Retina (tissue), 1 donor: Measurements from ENCODE around the gene RFLNA.
A peak's percentile ranks its signal among the peaks of the same experiment; 100 is the strongest.
"Not testable (repeated sequence)": the region's sequence is repeated elsewhere in the genome, so short reads cannot be mapped to it uniquely, and the experiment has no call there.

Experiments used
- DNase-seq: peaks from one replicate; pipeline ENCODE4 v3.0.0-alpha.2; 2016

Gene RFLNA

GRCh38 chr12:124321556-124322270 lies 26.8 kb downstream of the RFLNA start:
- DNase-seq, result no peak

DNA sequence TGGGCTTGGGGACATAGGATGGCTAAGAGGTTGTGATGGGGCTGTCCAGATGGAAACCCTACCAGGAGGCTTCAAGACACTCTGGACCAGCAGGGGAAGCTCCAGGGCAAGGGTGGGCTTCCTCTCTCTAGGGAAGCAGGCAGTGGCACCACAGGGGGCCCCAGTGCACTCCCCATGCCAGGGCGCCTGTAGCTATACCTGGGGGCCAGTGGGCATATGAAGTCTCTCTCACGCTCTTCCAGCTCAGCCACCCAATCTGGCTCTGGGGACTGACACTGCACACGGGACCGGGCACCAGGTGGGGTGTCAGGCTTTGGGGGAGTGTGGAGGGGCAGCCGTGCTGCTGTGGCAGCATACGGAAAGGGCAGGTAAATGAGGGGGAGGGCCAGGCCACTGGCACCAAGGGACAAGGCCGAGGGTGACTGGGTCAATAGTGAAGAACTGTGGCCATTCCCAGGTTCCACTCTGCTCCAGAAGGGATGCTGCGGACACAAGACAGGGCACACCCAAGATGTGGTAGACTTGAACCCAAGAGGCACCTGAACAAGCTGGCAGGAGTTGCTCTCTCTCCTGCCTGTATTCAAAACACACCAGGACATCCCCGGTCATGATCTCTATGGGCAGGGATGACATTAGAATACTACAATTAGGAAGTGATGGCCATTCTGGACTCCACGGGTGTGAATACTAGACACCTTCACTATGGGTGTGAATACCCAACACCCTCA lies 27.5 kb downstream of the RFLNA start:
- no peak for DNase-seq

DNA sequence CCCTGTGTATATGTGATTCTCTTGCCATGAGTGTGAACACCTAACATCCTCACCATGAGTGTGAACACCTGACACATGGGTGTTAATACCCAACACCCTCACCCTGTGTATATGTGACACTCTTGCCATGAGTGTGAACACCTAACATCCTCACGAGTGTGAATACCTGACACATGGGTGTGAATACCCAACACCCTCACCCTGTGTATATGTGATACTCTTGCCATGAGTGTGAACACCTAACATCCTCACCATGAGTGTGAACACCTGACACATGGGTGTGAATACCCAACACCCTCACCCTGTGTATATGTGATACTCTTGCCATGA lies 28.1 kb downstream of the RFLNA start:
- DNase-seq, result not testable (repeated sequence)

DNA sequence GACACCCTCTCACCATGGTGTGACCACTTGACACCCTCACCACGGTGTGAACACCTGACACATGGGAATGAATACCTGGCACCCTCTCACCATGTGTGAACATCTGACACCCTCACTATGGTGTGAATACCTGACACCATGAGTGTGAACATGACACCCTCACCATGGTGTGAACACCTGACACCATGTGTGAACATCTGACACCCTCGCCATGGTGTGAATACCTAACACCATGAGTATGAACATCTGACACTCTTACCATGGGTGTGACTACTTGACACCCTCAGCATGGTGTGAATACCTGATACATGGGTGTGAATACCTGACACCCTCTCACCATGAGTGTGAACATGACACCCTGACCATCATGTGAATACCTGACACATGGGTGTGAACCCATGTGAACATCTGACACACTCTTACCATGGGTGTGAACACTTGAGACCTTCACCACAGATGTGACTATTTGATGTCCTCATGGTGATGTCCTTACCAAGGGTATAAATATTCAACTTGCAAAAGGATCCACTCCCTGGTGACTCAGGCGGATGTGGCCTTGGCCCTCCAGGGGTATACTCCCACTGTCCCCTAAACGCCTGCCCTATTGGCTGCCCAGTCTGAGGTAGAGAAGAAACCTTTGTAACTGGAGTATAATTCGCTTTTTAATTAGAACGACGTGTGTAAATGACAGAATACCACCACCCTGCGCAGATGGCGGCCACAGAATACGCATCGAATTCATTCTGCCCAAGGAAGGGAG lies 29.1 kb downstream of the RFLNA start:
- no peak for DNase-seq

DNA sequence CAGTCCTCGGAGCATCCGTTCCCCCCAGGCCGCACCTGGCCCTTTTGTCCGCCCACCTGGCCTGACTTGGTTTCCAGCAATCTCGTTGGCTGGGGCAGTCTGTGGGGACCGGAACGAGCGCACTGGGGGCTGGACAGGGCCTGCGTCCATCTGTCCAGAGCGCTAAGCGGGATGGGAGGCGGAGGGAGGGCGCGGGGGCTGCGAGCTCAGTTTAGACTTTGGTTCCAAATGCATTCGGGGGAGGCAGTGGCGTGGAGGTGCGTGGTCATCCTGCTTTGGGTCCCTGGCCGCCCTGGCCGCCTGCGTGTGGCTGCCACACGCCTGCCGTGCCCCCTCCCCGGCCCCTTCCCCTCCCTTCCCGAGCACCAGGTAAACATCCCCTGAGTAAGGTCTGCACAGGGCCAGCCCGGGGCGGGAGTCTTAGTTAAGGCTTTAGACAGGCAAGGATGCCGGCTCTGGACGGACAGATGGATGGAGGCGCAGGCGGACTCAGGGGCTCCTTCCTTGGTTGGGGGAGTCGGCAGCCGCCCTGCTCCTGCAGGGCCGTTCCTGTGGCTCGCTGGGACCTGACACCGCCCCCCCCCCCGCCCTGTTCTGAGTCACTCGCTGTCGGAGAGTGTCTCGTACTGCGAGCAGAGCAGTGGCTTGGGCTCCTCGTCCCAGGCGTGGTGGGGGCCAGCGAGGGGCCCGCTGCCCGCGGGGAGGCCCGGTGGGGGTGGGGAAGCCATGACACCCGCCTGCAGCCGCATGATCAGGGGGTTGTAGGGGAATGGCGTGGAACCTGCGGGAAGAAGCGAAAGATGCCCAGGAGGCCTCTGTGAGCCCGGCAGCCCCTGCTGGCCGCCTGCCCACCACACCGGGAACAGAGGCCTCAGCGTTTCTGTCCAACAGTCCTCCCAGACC lies 30.2 kb downstream of the RFLNA start:
- DNase-seq, result no peak

GRCh38 chr12:124326104-124326503 lies 31.2 kb downstream of the RFLNA start:
- DNase-seq, result no peak

DNA sequence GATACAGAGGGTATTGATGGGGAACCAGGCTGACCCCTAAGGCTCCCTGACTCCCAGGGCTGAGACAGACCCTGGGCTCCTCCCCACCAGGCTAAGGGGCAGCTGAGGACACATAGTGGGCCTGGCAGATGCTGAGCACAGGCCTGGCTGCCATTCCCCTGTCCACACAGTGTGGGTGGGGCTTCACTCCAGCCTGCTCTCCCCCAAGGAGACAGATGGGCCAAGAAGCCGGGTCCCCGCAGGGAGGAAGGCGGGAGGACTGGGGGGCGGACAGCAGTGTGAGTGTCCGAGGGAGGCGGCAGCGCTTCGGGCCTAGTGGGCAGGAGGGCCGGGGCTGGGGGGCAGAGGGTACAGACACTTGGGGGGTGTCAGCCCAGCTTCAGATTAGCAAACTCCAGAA lies 32.0 kb downstream of the RFLNA start:
- DNase-seq, result peak; percentile 54

DNA sequence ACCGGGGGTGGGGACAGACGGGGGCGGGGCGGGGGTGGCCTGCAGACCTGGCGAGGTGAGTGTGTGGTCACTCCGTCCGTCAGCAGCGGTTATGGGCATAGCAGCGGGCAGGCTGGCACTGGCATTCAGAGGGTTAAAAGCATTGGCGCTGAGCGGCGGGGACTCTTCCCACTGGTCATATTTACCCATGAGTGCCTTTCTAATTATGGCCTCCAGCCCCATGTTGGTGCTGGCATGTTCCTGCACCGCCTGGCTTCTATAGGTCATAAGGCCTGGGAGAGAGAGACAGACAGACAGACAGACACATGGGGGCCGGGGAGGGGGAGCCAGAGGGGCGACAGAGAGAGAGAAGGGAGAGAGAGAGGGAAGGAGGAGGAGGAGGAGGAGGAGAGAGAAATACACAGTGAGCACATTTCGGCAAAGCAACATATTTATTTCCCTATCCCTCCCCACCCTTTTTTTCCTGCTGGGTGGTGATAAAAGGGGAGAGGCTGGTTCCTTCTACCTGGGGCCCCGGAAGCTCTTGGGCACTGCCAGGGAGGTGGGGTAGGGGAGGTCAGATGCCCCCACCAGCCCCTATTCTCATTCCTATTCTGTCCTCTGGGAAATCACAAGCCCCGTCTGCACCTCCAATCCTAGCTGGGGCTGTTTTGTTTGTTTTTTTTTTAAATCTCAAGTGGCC lies 32.6 kb downstream of the RFLNA start:
- DNase-seq, result peak; percentile 58

DNA sequence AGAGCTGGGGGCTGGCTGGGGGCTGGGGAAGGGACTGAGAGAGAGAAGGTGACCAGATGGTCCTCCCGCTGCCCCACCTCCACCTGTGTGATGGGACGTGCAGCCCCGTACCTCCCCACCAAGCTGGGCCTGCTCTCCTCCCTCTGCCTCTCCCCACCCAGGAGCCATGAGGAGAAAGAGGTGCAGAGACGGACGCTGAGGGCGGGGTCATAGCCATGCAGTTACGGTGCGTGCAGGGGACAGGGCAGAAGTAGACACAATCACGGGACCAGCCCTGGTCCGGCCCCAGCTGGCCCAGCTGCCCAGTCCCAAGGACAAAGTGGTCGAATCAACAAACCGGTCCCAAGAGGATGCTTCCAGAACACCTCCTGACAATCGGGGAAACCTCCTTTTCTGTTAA lies 33.2 kb downstream of the RFLNA start:
- DNase-seq, result no peak

DNA sequence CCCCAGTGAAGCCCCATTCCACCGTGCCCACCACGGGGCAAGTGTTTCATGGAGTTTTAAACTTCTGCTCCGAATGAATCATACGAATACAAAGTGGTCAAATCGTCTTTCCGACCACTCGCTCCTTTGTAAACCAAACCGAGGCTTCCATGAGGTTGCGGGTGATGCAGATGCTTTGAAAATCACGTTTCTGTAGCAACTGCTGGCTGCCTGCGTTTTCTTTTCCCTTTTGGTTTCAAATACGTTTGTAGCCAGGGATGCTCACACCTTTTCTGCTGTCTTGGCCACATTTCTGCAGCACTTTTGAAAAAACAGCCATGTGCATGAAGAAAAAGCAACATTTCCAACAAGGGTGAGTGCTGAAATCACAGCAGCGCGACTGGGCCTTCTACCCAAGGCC lies 33.7 kb downstream of the RFLNA start:
- no peak for DNase-seq

DNA sequence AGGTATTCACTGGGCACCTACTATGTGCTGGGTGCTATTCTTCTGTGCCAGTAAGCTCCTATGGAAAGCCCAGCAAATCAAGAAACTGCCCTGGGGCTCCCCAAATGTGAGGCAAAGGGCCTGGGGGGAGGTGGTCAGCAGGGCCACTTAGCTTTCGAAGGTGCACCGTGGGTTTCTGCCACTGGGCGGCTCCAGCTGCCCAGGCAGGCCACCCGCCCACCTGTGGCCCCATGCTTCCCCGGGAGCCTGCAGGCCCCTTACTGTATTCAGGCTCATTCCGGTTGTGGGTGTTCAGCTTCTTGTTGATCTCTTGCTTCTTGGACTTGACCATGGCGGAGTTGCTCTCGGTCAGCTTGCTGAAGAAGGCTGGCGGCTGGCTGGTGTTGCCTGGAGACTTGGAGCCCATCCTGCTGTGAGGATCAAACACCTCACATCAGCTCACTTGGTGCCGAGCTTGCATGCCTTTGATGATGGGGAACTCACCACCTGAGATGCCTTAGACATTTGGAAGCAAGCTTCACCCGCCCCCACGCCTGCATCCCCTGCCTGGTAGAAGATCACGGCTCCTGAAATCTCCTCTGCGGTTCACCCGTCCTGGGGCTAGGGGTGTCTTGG lies 37.3 kb downstream of the RFLNA start:
- no peak for DNase-seq

DNA sequence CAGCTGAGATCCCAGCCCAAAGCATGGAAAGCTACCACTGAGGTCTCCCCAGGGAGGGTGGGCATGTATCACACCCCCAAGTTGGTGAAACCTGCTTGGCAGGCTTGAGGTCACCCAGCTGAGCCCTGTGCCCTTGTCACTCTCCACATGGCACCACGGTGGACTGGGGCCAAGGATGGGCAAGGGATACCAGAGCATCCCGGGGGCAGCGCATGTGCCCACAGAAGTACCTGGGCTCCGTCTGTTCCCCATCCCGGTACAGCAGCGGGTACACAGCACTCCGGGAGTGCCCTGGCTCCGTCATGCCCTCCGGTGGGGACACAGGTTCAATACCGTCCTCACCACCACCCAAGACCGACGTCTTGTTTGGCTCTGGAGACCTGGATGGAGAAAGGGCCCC lies 38.0 kb downstream of the RFLNA start:
- no peak for DNase-seq

DNA sequence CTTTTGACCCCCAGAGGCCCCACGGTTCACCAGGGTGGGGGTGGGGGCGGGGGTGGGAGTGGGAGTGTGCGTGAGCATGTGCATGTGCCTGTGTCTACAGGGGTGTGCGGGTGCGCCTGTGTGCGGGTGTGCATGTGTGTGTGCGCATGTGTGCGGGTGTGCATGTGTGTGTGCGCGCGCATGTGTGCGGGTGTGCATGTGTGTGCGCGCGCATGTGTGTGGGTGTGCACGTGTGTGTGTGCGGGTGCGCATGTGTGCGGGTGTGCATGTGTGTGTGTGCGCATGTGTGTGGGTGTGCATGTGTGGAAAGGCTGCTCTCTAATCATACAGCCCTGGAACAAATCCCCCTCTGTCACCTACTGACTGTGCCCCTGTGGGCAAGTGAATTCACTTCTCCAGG lies 38.8 kb downstream of the RFLNA start:
- no peak for DNase-seq

DNA sequence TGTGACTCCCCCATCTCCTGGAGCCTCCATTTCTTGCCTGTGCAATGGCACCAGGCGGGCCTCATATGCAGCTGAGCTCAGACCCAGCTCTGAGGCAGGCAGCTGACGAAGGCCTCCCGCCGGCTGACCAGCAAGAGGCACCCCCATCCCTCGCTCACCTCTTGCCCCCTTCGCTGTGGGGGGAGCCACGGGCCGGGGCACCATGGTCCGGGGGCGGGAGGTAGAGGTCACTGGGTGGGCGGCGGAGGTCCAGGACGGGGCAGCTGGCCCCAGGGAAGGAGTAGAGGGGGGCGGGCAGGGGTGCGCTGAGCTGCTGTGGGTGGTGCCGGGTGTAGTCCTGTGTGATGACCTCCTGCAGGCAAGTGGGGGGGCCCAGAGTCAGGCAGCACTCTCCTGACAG lies 39.4 kb downstream of the RFLNA start:
- DNase-seq, result no peak

DNA sequence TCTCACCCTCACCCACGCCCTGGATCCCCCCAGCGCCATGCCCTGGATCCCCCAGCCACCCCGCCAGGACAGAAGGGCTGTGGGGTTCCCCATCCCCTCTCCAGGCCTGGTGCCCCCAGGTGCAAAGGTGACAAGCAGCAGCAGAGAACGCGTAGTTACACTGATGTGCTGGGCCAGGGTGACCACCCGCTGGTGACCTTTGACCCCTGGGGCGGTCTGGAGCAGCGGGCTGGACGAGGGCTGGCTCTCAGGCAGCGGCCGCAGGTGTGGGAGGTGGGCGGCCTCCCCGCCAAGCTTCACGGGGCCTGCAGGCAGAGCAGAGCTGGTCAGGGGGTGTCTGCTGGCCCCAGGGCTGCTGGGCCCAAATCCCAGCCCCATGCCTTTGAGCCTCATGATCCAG lies 40.1 kb downstream of the RFLNA start:
- DNase-seq, result no peak

- DNase-seq, result no peak
Observed at GRCh38 chr12:124335426-124336183, 40.7 kb downstream of the RFLNA start.

DNA sequence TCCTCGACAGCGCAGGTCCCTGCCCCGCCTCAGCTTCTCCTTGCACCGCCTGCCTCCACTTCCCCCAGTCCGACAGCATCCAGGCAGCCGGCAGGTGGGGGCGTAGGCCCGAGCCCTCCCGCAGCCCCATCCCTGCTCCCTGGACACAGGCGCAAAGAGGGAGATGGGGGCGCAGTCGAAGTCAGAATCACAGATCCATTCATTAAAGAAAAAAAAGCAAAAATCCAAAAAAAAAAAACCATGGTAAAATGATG lies 41.2 kb downstream of the RFLNA start:
- no peak for DNase-seq

- DNase-seq, result no peak
Observed at GRCh38 chr12:124336742-124337520, 42.0 kb downstream of the RFLNA start.

- no peak for DNase-seq
Observed at GRCh38 chr12:124337622-124338021, 42.7 kb downstream of the RFLNA start.

GRCh38 chr12:124338448-124338847 lies 43.6 kb downstream of the RFLNA start:
- no peak for DNase-seq
